ENCODE results near the gene CARS2. TPM values are rescaled to one million over a fixed set of nuclear protein-coding genes. Genes with fewer than 3 reads are reported as not detected.

The CARS2 gene
- total and polyA plus RNA-seq, 2 of the 8 experiments (the other 6 are each of a cell fraction or from before 2014, with no cell fraction given): 47.7 to 55.9 TPM

- no peak overlapping the region for H2BK20ac ChIP-seq (ENCODE audit: low read length)
- peak; percentile 13 for FAIRE-seq
- H4K91ac ChIP-seq (replicated peaks; ENCODE audit: insufficient read length, low read length): no peak overlapping the region
- H3K9me3 ChIP-seq (ENCODE audit: insufficient read depth in 2 of 2, low read depth in 1 of 2, low read length in 1 of 2): no peaks in the 10 kb centered on the region
- H2BK5ac ChIP-seq (ENCODE audit: low read depth, low read length): no peak overlapping the region; the same call in 1 of the 2 replicates
- no peak overlapping the region for H3K27ac ChIP-seq (ENCODE audit: low read depth, low read length)
- H2AFZ ChIP-seq (ENCODE audit: low read length): no peak overlapping the region
- no peak overlapping the region for H3K18ac ChIP-seq (ENCODE audit: extremely low read depth, low read length)
- H3K79me2 ChIP-seq (ENCODE audit: control insufficient read depth in 1 of 2, insufficient read depth in 2 of 2, low read length in 2 of 2): no peaks in the 10 kb centered on the region
- no peak overlapping the region for H3K4me2 ChIP-seq (ENCODE audit: insufficient read depth in 1 of 2, low read depth in 2 of 2, low read length in 2 of 2)
- H3K36me3 ChIP-seq (ENCODE audit: control insufficient read depth in 2 of 4, insufficient read depth in 4 of 4, low read length in 3 of 4): peaks cover 8 to 35% (median 20%) of the 10 kb centered on the region in 4 experiments; a peak in 5 of 8 replicates
- H3K9ac ChIP-seq (replicated peaks in 1 of 4; ENCODE audit: extremely low read depth in 1 of 4, low read depth in 3 of 4, low read length in 3 of 4): no peak overlapping the region
- no peak overlapping the region for H3K23ac ChIP-seq (ENCODE audit: insufficient read length)
- H3K56ac ChIP-seq (replicated peaks; ENCODE audit: insufficient read length, low read depth, low read length): peak overlapping the region; percentile 12
- no peak overlapping the region for H2BK12ac ChIP-seq (ENCODE audit: low read depth, low read length)
- H3K4me3 ChIP-seq (ENCODE audit: extremely low read depth in 1 of 4, insufficient read depth in 2 of 4, low read depth in 3 of 4, low read length in 4 of 4): no peak overlapping the region
- H3K27me3 ChIP-seq (replicated peaks in 1 of 4; ENCODE audit: control insufficient read depth in 3 of 4, extremely low read depth in 1 of 4, insufficient read depth in 3 of 4, low read length in 3 of 4): no peaks in the 10 kb centered on the region
- no peak overlapping the region for H4K5ac ChIP-seq (ENCODE audit: insufficient read length, low read depth, low read length)
- H3K79me1 ChIP-seq (ENCODE audit: low read depth, low read length): no peaks in the 10 kb centered on the region
- WGBS, 2 experiments (ENCODE audit: extremely low coverage in 1 of 2, insufficient coverage in 1 of 2, insufficient read length in 1 of 2, insufficient replicate concordance in 2 of 2, low coverage in 1 of 2, low lambda C conversion rate in 2 of 2, missing lambda C conversion rate in 1 of 2): 87% methylated on average over 7 of the region's 7 CpGs; no CpG with 5 or more reads in 1 of the 2 experiments
- no peak for TF ChIP-seq GTF2F1 (IDR thresholded peaks at IDR 0.05; ENCODE audit: borderline replicate concordance, low read depth, low read length)
- no peak for TF ChIP-seq HDAC6 (IDR thresholded peaks at IDR 0.05; ENCODE audit: low read depth, low read length)
- TF ChIP-seq KDM1A (IDR thresholded peaks at IDR 0.05; ENCODE audit: borderline replicate concordance, low read length): peak; percentile 91
- no peak; the same call in 1 of the 2 replicates for TF ChIP-seq MAFK (IDR thresholded peaks at IDR 0.05; ENCODE audit: low read depth, low read length)
- peak; percentile 50 to 58 for TF ChIP-seq RAD21 (IDR thresholded peaks at IDR 0.05 in 1 of 2, conservative IDR thresholded peaks at IDR 0.05 in 1 of 2; ENCODE audit: low read depth in 2 of 2, low read length in 2 of 2)
- TF ChIP-seq CTCF (IDR thresholded peaks at IDR 0.05; ENCODE audit: control extremely low read depth in 1 of 3, insufficient read depth in 1 of 3, low read depth in 1 of 3, low read length in 3 of 3): peak; percentile 60 to 76 (median 64)
- H3K23me2 ChIP-seq (ENCODE audit: low read depth, low read length): peaks cover 1% of the 10 kb centered on the region; the same call in 1 of the 2 replicates
- no peak overlapping the region for H4K8ac ChIP-seq (ENCODE audit: extremely low read depth, insufficient read depth, low read length)
- H4K20me1 ChIP-seq (replicated peaks in 1 of 2; ENCODE audit: control insufficient read depth in 1 of 2, insufficient read depth in 2 of 2, low read length in 2 of 2): peaks cover 3 to 6% of the 10 kb centered on the region in 2 experiments
- H2BK15ac ChIP-seq (ENCODE audit: low read length): no peak overlapping the region
- H3K14ac ChIP-seq (ENCODE audit: insufficient read length): no peak overlapping the region
- H3K4me1 ChIP-seq (replicated peaks in 1 of 4; ENCODE audit: control insufficient read depth in 3 of 4, insufficient read depth in 4 of 4, low read length in 3 of 4): no peaks in the 10 kb centered on the region
- ChIA-PET CTCF (ENCODE audit: partially characterized antibody) (interaction anchor here (0.6 to 2.3 kb wide), 23 partner anchors 9 to 464 kb away, joined by 3 to 9 read pairs (median 5); no protein-coding TSS in a partner anchor), POLR2A (ENCODE audit: partially characterized antibody) (no interaction called here)
- peak in 1 of 2 experiments; percentile 64 for DNase-seq (ENCODE audit: low read depth in 1 of 2, low spot score in 2 of 2)
- no peak overlapping the region for H2AK5ac ChIP-seq (ENCODE audit: low read depth, low read length)
- H3K4ac ChIP-seq (replicated peaks; ENCODE audit: insufficient read length, low read depth, low read length): no peak overlapping the region
- no peak overlapping the region for H2BK120ac ChIP-seq (replicated peaks; ENCODE audit: low read depth, low read length)
These were observed 25.1 kb downstream of the CARS2 start for GRCh38 chr13:110680852-110681251.

Data from H1 (cell line).